GM23338 (cell line): ENCODE results near the gene ACOT11. TPM values are rescaled to one million over a fixed set of nuclear protein-coding genes. Genes with fewer than 3 reads are reported as not detected.

ENCODE experiments used
- ATAC-seq: fragments of 200-7000 bp; cut with Tn5 transposase; 3 replicates; pipeline ENCODE4 v1.9.1; 2020
- DNase-seq: peaks from one replicate; pipeline ENCODE4 v3.0.0-alpha.2; 2015; ENCODE audit warnings: low spot score
- H2AFZ ChIP-seq: fragments of 200-600 bp; sonication (generic); 2 replicates; pipeline ENCODE4 v1.8.0; 2016; ENCODE audit warnings: antibody characterized with exemption, mild to moderate bottlenecking, moderate library complexity
- H3F3A ChIP-seq: fragments of 200-600 bp; sonication (generic); replicated peaks from 2 replicates; pipeline ENCODE4 v1.8.0; 2017; ENCODE audit warnings: antibody characterized with exemption, mixed run types, low read depth
- H3K27ac ChIP-seq: fragments of 200-600 bp; sonication (generic); 2 replicates; pipeline ENCODE4 v1.6.1; 2016; ENCODE audit warnings: low read depth
- H3K27me3 ChIP-seq: fragments of 200-600 bp; sonication (generic); 2 replicates; pipeline ENCODE4 v1.8.0; 2016; ENCODE audit warnings: mild to moderate bottlenecking, mixed run types, moderate library complexity; ENCODE audit not compliant: insufficient read depth
- H3K36me3 ChIP-seq: fragments of 200-600 bp; sonication (generic); 2 replicates; pipeline ENCODE4 v1.8.0; 2016; ENCODE audit warnings: mild to moderate bottlenecking; ENCODE audit not compliant: insufficient read depth
- H3K4me1 ChIP-seq: fragments of 200-600 bp; sonication (generic); 2 replicates; pipeline ENCODE4 v1.8.0; 2016; ENCODE audit warnings: mild to moderate bottlenecking, moderate library complexity; ENCODE audit not compliant: insufficient read depth
- H3K4me2 ChIP-seq: fragments of 200-600 bp; sonication (generic); 2 replicates; pipeline ENCODE4 v1.7.1; 2017; ENCODE audit warnings: mixed run types
- H3K4me3 ChIP-seq: fragments of 200-600 bp; sonication (generic); 2 replicates; pipeline ENCODE4 v1.6.1; 2016; ENCODE audit warnings: mixed run types
- H3K79me2 ChIP-seq: fragments of 200-600 bp; sonication (generic); replicated peaks from 2 replicates; pipeline ENCODE4 v1.8.0; 2017; ENCODE audit warnings: mild to moderate bottlenecking; ENCODE audit not compliant: insufficient read depth
- H3K9me2 ChIP-seq: fragments of 200-600 bp; sonication (generic); 2 replicates; pipeline ENCODE4 v1.8.0; 2017; ENCODE audit not compliant: insufficient read depth
- H4K20me1 ChIP-seq: fragments of 200-600 bp; sonication (generic); replicated peaks from 2 replicates; pipeline ENCODE4 v1.8.0; 2017; ENCODE audit warnings: mild to moderate bottlenecking; ENCODE audit not compliant: insufficient read depth
- H3K27ac Mint-ChIP-seq: 2 replicates; pipeline ENCODE4 v1.8.0; 2020; ENCODE audit warnings: inconsistent platforms, mild to moderate bottlenecking, moderate library complexity, mixed read lengths
- H3K27me3 Mint-ChIP-seq: 3 replicates; pipeline ENCODE4 v1.8.0; 2022; ENCODE audit warnings: low read depth, mild to moderate bottlenecking, moderate library complexity, mixed read lengths, inconsistent platforms; ENCODE audit not compliant: insufficient read depth, poor library complexity
- H3K36me3 Mint-ChIP-seq: 3 replicates; pipeline ENCODE4 v1.8.0; 2021; ENCODE audit warnings: low read depth, mild to moderate bottlenecking, inconsistent platforms, moderate library complexity, mixed read lengths
- H3K4me1 Mint-ChIP-seq: 3 replicates; pipeline ENCODE4 v1.8.0; 2020; ENCODE audit warnings: mild to moderate bottlenecking, inconsistent platforms, mixed read lengths
- H3K4me3 Mint-ChIP-seq: 3 replicates; pipeline ENCODE4 v1.8.0; 2021; ENCODE audit warnings: moderate library complexity, mild to moderate bottlenecking, inconsistent platforms, mixed read lengths
- H3K9me3 Mint-ChIP-seq: 3 replicates; pipeline ENCODE4 v1.8.0; 2020; ENCODE audit warnings: moderate library complexity, mild to moderate bottlenecking, inconsistent platforms, mixed read lengths
- CREB1 ChIP-seq: fragments of 250-450 bp; sonication (Bioruptor Pico); IDR thresholded peaks from 2 replicates; pipeline ENCODE4 v1.5.0; 2020; ENCODE audit warnings: low read depth, mild to moderate bottlenecking, moderate library complexity
- JUNB ChIP-seq: IDR thresholded peaks from one replicate; pipeline ENCODE4 v1.6.1; 2016; ENCODE audit warnings: antibody characterized with exemption; ENCODE audit not compliant: unreplicated experiment
- NANOG ChIP-seq: IDR thresholded peaks from 2 replicates; pipeline ENCODE4 v1.6.1; 2016; ENCODE audit warnings: antibody characterized with exemption, borderline replicate concordance
- STAT1 ChIP-seq: IDR thresholded peaks from one replicate; pipeline ENCODE4 v1.6.1; 2016; ENCODE audit warnings: antibody characterized with exemption; ENCODE audit not compliant: unreplicated experiment
- ZNF331 ChIP-seq: fragments of 250-450 bp; sonication (Bioruptor Pico); IDR thresholded peaks from 2 replicates; pipeline ENCODE4 v1.5.0; 2020; ENCODE audit warnings: low read depth, mild to moderate bottlenecking, moderate library complexity
- polyA plus RNA-seq: library from polyadenylated mRNA; unstranded; fragments of >200 nt; fragmentation: Nextera tagmentation; extraction: Ambion mirVana; gene quantifications from 2 replicates; pipeline ENCODE4 v1.2.1, GENCODE V29; 2016
- total RNA-seq: library from RNA; depleted of rRNA; stranded (reverse); fragments of >200 nt; shearing (Covaris generic); gene quantifications from 2 replicates; pipeline ENCODE4 v1.2.3, GENCODE V29; 2014
- TF ChIP-seq, protein P1 (sequence below): IDR thresholded peaks from one replicate; pipeline ENCODE4 v1.6.1; 2018; ENCODE audit warnings: antibody characterized with exemption; ENCODE audit not compliant: unreplicated experiment
- TF ChIP-seq, protein P2 (sequence below), 2 experiments: fragments of 200-600 bp in 1 of 2; sonication (generic) in 1 of 2; conservative IDR thresholded peaks; 2 replicates each; pipeline versions ENCODE4 v1.5.1 to v1.6.1; 2016 to 2017; ENCODE audit warnings: antibody characterized with exemption in 2 of 2, low read depth in 2 of 2, mild to moderate bottlenecking in 2 of 2, moderate library complexity in 1 of 2
- TF ChIP-seq, protein P3 (sequence below): IDR thresholded peaks from 2 replicates; pipeline ENCODE4 v1.6.1; 2016; ENCODE audit warnings: antibody characterized with exemption
- TF ChIP-seq, protein P4 (sequence below): fragments of 250-450 bp; sonication (Bioruptor Pico); IDR thresholded peaks from 2 replicates; pipeline ENCODE4 v1.5.0; 2020; ENCODE audit warnings: mild to moderate bottlenecking, moderate library complexity

The ACOT11 gene
- total and polyA plus RNA-seq, 2 experiments from 2014 or later: 1.6 to 2.7 TPM

DNA sequence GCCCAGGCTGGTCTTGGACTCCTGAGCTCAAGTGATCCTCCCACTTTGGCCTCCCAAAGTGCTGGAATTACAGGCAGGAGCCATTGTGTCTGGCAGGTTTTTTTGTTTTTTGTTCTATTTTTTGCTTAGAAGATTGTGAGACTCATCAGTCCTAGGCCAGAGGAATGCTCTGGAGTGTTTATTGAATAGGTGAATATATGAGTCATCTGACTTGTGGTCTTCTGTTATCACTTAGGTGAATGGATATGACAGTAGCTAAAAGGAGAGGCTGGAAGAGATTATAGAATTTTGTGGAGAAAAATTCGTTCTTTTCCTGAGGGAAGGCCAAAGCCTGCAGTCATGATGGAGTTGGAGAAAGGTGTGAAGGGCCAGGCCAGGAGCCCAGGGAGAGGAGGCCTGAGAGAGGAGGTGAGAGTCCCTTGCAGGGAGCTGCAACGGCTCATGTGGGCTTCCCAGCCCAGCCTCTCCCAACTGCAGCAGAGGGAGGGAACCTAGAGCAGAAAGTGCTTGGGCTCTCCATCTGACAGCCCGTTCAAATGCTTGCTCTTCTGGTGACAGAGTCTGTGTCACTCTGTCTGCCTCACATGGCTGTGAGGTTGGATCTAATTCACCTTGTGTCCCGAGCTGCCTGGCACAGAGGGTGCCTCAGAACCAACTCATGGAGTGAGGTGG, 31.6 kb upstream of the ACOT11 start (continued):
- TF ChIP-seq, protein P1, sequence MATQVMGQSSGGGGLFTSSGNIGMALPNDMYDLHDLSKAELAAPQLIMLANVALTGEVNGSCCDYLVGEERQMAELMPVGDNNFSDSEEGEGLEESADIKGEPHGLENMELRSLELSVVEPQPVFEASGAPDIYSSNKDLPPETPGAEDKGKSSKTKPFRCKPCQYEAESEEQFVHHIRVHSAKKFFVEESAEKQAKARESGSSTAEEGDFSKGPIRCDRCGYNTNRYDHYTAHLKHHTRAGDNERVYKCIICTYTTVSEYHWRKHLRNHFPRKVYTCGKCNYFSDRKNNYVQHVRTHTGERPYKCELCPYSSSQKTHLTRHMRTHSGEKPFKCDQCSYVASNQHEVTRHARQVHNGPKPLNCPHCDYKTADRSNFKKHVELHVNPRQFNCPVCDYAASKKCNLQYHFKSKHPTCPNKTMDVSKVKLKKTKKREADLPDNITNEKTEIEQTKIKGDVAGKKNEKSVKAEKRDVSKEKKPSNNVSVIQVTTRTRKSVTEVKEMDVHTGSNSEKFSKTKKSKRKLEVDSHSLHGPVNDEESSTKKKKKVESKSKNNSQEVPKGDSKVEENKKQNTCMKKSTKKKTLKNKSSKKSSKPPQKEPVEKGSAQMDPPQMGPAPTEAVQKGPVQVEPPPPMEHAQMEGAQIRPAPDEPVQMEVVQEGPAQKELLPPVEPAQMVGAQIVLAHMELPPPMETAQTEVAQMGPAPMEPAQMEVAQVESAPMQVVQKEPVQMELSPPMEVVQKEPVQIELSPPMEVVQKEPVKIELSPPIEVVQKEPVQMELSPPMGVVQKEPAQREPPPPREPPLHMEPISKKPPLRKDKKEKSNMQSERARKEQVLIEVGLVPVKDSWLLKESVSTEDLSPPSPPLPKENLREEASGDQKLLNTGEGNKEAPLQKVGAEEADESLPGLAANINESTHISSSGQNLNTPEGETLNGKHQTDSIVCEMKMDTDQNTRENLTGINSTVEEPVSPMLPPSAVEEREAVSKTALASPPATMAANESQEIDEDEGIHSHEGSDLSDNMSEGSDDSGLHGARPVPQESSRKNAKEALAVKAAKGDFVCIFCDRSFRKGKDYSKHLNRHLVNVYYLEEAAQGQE: no peak
- TF ChIP-seq ZNF331 (CRISPR knock-in tag) (no peak), CREB1 (no peak)
- TF ChIP-seq, protein P2, sequence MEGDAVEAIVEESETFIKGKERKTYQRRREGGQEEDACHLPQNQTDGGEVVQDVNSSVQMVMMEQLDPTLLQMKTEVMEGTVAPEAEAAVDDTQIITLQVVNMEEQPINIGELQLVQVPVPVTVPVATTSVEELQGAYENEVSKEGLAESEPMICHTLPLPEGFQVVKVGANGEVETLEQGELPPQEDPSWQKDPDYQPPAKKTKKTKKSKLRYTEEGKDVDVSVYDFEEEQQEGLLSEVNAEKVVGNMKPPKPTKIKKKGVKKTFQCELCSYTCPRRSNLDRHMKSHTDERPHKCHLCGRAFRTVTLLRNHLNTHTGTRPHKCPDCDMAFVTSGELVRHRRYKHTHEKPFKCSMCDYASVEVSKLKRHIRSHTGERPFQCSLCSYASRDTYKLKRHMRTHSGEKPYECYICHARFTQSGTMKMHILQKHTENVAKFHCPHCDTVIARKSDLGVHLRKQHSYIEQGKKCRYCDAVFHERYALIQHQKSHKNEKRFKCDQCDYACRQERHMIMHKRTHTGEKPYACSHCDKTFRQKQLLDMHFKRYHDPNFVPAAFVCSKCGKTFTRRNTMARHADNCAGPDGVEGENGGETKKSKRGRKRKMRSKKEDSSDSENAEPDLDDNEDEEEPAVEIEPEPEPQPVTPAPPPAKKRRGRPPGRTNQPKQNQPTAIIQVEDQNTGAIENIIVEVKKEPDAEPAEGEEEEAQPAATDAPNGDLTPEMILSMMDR (conservative IDR thresholded peaks at IDR 0.05; ENCODE audit: low read depth in 2 of 2): no peak

- no peak overlapping the region for H3K27ac Mint-ChIP-seq
- Histone ChIP-seq H2AFZ (no peak overlapping the region), H3K36me3 (no peaks in the 10 kb centered on the region), H3K4me2 (no peak overlapping the region), H4K20me1 (no peaks in the 10 kb centered on the region), H3K4me3 (no peak overlapping the region), H3K79me2 (no peaks in the 10 kb centered on the region), H3F3A (no peaks in the 10 kb centered on the region), H3K4me1 (no peaks in the 10 kb centered on the region), H3K9me2 (no peaks in the 10 kb centered on the region), H3K27ac (no peak overlapping the region), H3K27me3 (no peaks in the 10 kb centered on the region)
- no peaks in the 10 kb centered on the region for H3K9me3 Mint-ChIP-seq
- no peak overlapping the region for H3K4me3 Mint-ChIP-seq
- H3K4me1 Mint-ChIP-seq: peaks cover 7% of the 10 kb centered on the region; the same call in 1 of the 3 replicates
- no peaks in the 10 kb centered on the region; the same call in 2 of the 3 replicates for H3K36me3 Mint-ChIP-seq
- TF ChIP-seq STAT1: no peak
- TF ChIP-seq NANOG: no peak
- TF ChIP-seq ZNF331 (CRISPR knock-in tag): no peak
- TF ChIP-seq, protein P2 (conservative IDR thresholded peaks at IDR 0.05; ENCODE audit: low read depth in 2 of 2): no peak
- TF ChIP-seq JUNB: no peak
- TF ChIP-seq, protein P3, sequence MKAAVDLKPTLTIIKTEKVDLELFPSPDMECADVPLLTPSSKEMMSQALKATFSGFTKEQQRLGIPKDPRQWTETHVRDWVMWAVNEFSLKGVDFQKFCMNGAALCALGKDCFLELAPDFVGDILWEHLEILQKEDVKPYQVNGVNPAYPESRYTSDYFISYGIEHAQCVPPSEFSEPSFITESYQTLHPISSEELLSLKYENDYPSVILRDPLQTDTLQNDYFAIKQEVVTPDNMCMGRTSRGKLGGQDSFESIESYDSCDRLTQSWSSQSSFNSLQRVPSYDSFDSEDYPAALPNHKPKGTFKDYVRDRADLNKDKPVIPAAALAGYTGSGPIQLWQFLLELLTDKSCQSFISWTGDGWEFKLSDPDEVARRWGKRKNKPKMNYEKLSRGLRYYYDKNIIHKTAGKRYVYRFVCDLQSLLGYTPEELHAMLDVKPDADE: no peak
- TF ChIP-seq, protein P4, sequence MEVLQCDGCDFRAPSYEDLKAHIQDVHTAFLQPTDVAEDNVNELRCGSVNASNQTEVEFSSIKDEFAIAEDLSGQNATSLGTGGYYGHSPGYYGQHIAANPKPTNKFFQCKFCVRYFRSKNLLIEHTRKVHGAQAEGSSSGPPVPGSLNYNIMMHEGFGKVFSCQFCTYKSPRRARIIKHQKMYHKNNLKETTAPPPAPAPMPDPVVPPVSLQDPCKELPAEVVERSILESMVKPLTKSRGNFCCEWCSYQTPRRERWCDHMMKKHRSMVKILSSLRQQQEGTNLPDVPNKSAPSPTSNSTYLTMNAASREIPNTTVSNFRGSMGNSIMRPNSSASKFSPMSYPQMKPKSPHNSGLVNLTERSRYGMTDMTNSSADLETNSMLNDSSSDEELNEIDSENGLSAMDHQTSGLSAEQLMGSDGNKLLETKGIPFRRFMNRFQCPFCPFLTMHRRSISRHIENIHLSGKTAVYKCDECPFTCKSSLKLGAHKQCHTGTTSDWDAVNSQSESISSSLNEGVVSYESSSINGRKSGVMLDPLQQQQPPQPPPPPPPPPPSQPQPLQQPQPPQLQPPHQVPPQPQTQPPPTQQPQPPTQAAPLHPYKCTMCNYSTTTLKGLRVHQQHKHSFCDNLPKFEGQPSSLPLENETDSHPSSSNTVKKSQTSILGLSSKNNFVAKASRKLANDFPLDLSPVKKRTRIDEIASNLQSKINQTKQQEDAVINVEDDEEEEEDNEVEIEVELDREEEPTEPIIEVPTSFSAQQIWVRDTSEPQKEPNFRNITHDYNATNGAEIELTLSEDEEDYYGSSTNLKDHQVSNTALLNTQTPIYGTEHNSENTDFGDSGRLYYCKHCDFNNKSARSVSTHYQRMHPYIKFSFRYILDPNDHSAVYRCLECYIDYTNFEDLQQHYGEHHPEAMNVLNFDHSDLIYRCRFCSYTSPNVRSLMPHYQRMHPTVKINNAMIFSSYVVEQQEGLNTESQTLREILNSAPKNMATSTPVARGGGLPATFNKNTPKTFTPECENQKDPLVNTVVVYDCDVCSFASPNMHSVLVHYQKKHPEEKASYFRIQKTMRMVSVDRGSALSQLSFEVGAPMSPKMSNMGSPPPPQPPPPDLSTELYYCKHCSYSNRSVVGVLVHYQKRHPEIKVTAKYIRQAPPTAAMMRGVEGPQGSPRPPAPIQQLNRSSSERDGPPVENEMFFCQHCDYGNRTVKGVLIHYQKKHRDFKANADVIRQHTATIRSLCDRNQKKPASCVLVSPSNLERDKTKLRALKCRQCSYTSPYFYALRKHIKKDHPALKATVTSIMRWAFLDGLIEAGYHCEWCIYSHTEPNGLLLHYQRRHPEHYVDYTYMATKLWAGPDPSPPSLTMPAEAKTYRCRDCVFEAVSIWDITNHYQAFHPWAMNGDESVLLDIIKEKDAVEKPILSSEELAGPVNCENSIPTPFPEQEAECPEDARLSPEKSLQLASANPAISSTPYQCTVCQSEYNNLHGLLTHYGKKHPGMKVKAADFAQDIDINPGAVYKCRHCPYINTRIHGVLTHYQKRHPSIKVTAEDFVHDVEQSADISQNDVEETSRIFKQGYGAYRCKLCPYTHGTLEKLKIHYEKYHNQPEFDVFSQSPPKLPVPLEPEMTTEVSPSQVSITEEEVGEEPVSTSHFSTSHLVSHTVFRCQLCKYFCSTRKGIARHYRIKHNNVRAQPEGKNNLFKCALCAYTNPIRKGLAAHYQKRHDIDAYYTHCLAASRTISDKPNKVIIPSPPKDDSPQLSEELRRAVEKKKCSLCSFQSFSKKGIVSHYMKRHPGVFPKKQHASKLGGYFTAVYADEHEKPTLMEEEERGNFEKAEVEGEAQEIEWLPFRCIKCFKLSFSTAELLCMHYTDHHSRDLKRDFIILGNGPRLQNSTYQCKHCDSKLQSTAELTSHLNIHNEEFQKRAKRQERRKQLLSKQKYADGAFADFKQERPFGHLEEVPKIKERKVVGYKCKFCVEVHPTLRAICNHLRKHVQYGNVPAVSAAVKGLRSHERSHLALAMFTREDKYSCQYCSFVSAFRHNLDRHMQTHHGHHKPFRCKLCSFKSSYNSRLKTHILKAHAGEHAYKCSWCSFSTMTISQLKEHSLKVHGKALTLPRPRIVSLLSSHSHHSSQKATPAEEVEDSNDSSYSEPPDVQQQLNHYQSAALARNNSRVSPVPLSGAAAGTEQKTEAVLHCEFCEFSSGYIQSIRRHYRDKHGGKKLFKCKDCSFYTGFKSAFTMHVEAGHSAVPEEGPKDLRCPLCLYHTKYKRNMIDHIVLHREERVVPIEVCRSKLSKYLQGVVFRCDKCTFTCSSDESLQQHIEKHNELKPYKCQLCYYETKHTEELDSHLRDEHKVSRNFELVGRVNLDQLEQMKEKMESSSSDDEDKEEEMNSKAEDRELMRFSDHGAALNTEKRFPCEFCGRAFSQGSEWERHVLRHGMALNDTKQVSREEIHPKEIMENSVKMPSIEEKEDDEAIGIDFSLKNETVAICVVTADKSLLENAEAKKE (CRISPR knock-in tag): no peak
- TF ChIP-seq CREB1: no peak
- no peak for DNase-seq
- no peak for ATAC-seq
- H3K27me3 Mint-ChIP-seq: peaks cover 18% of the 10 kb centered on the region
Observed at GRCh38 chr1:54517496-54517895, 30.5 kb upstream of the ACOT11 start.
